NCI-H2171 (cell line): ENCODE data around the gene LONRF2.
"Not testable (repeated sequence)": the region's sequence is repeated elsewhere in the genome, so short reads cannot be mapped to it uniquely, and the experiment has no call there.

Experiments used
- DNase-seq: peaks from one replicate; lab custom pipeline; 2025; lab: John Stamatoyannopoulos, UW

Gene LONRF2

GRCh38 chr2:100253786-100254185 lies 68.5 kb downstream of the LONRF2 start:
- DNase-seq, result no peak

GRCh38 chr2:100252811-100253698 lies 69.2 kb downstream of the LONRF2 start:
- no peak for DNase-seq

GRCh38 chr2:100250645-100251044 lies 71.7 kb downstream of the LONRF2 start:
- DNase-seq, result no peak

GRCh38 chr2:100248971-100249370 lies 73.3 kb downstream of the LONRF2 start:
- DNase-seq, result no peak

- not testable (repeated sequence) for DNase-seq
These were observed 73.7 kb downstream of the LONRF2 start for GRCh38 chr2:100248556-100248955.

GRCh38 chr2:100248044-100248330 lies 74.3 kb downstream of the LONRF2 start:
- no peak for DNase-seq

GRCh38 chr2:100247256-100248043 lies 74.9 kb downstream of the LONRF2 start:
- DNase-seq, result no peak

- DNase-seq, result peak; percentile 88
These were observed 75.8 kb downstream of the LONRF2 start for GRCh38 chr2:100246163-100247145.

GRCh38 chr2:100245681-100246080 lies 76.6 kb downstream of the LONRF2 start:
- no peak for DNase-seq

GRCh38 chr2:100244881-100245605 lies 77.3 kb downstream of the LONRF2 start:
- no peak for DNase-seq

GRCh38 chr2:100243631-100244030 lies 78.7 kb downstream of the LONRF2 start:
- DNase-seq, result no peak

GRCh38 chr2:100242891-100243619 lies 79.2 kb downstream of the LONRF2 start:
- DNase-seq, result no peak

- DNase-seq, result no peak
These were observed 79.8 kb downstream of the LONRF2 start for GRCh38 chr2:100242476-100242875.

GRCh38 chr2:100241236-100241635 lies 81.1 kb downstream of the LONRF2 start:
- no peak for DNase-seq

- no peak for DNase-seq
These were observed 81.9 kb downstream of the LONRF2 start for GRCh38 chr2:100240386-100240785.

GRCh38 chr2:100239486-100240210 lies 82.7 kb downstream of the LONRF2 start:
- no peak for DNase-seq

GRCh38 chr2:100238471-100238870 lies 83.8 kb downstream of the LONRF2 start:
- peak; percentile 64 for DNase-seq

GRCh38 chr2:100237770-100238169 lies 84.5 kb downstream of the LONRF2 start:
- no peak for DNase-seq

- DNase-seq, result no peak
These were observed 85.1 kb downstream of the LONRF2 start for GRCh38 chr2:100237163-100237562.

- DNase-seq, result no peak
These were observed 86.1 kb downstream of the LONRF2 start for GRCh38 chr2:100236166-100236565.
